Measurements from ENCODE around the gene PNLIPRP1.

GRCh38 chr10:116566932-116567331 lies 23.8 kb upstream of the PNLIPRP1 start:
- no peak for TF ChIP-seq CTCF (IDR thresholded peaks at IDR 0.05 in 2 of 3, conservative IDR thresholded peaks at IDR 0.05 in 1 of 3; ENCODE audit: borderline replicate concordance in 1 of 3, insufficient read depth in 1 of 3, low read depth in 2 of 3, low read length in 2 of 3)
- TF ChIP-seq EGR1 (IDR thresholded peaks at IDR 0.05; ENCODE audit: low read depth) = no peak
- TF ChIP-seq POLR2A (IDR thresholded peaks at IDR 0.05; ENCODE audit: borderline replicate concordance, extremely low read depth, insufficient read depth, insufficient read length) = no peak
- TF ChIP-seq ELF1 (IDR thresholded peaks at IDR 0.05; ENCODE audit: borderline replicate concordance, low read depth) = no peak
